Measurements from ENCODE around the gene TLE4.

DNA sequence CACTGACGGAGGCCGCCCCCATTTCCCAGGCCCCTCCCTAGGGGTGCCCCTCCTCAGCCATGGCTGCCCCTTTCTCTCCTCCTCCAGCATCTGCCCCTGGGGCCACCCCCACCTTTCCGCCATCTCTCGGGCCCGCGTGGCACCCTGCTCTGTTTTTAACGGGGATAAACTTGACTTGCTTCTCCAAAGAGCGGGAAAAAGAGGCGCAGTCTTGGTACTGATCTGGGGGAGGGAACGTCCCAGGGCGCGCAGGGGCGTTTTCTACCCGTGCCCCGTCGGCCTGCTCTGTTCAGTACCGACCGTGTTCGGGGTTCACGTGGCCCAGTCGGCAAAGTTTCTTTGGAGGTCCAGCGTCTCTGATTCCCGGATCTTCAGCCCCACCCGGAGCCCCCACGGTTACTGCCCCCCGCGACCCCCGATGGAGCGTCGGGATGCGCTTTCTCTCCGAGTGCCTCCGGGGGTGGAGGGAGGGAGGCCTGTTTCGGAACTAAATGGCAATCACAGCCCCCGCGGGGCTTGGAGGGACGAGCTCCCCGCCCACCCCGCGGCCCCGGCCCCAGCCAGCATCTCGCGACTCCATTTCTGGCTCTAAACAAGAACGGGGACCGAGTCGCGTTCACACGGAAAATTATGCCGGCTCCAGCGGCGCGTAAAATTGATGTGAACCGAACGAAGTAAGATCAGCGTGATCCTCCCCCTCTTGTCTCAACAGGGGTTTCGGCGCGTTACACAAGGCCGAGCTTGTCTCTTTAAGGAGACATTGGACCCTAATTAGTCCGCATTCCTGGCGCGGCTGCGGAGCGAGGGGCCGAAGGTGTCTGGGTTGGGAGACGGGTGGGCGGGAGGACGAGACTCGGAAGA, 1.1 kb upstream of the TLE4 start:
- no peak for TF ChIP-seq POLR2A (IDR thresholded peaks at IDR 0.05; ENCODE audit: low read depth, low read length)
- no peak for TF ChIP-seq POLR2AphosphoS5 (IDR thresholded peaks at IDR 0.05; ENCODE audit: low read depth, low read length)
- TF ChIP-seq TAF1 (IDR thresholded peaks at IDR 0.05; ENCODE audit: borderline replicate concordance, low read depth, low read length), result no peak
